GM18498 (cell line): Measurements from ENCODE around the gene ZNF608.

Experiments used
- ATAC-seq: cut with Tn5 transposase; IDR thresholded peaks from one replicate; pipeline ENCODE4 v1.9.1; 2021; ENCODE audit warnings: mild to moderate bottlenecking, moderate library complexity; ENCODE audit not compliant: unreplicated experiment

ZNF608 gene

DNA sequence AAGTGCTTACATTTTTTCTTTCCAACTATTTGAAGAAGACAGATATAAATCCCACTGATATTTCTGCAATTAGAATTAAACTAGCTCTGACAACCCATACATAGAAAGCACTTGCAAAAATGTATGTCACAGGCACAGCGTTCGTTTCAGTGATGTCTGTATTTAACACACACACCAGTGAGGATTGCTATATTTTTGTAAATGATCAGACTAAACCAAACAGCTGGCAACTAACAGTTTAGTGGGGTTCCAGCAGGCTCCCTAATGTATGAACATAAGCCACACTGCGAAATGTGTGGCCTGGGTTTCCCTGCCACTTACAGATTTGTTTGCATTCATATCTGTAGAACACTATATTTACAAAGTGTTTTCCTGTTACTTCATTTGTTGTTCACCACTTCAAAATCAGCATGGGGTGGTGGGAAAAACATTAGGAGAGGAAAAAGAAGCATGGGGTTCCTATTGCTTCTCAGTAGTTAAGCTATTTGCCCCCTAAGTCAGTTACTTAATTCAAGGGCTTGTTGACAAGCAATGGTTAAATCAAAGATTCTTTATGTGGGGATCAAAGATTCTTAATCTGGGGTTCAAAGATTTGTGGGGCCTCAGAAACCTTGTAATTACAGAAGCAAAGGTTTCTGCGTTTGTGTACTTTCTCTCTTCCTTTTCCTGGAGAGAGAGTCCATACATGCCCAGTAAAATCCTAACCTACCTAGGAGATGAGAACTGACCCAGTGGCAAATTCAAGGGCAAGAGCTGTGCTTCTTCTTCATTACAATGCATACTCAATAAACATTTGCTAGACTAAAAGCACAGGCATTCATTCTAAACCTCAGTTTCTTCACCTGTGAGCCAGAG lies 27.1 kb downstream of the ZNF608 start:
- no peak for ATAC-seq

DNA sequence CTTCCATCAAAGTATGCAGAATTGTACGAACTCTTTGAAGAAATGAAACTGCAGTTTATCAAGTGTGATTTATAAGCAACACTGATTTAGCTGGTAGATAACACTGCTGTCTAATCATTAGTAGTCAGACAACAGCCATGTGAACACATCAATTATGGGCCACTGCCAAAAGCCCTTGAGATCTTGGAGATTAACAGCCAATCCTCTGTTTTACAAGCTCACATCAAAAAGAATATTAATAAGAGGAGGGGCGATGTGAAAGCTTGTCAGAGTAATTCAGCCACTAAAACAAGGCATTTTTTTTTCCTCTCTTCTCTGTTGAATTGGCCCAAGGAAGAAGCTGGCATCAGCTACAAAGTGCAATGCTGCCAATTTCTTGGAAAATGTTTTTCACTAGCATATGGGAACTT lies 28.1 kb downstream of the ZNF608 start:
- ATAC-seq: no peak

DNA sequence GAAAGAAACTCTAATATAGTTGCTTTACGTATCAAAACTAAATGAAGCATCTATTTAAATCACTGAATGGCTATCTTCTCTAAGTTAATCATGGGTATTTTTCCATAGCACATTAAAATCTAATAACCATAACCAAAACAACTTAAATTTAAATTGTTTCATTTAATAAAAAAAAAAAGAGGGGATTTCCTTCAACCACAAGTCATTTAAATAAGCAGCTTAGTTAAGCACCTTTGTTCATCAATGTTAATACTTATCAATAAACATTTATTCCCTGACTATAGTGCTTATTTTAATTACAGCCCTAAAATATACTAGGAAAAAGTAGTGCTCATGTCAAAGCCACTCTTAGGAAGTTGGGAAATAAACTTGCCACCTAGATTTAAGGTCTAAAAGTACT lies 30.3 kb downstream of the ZNF608 start:
- no peak for ATAC-seq

DNA sequence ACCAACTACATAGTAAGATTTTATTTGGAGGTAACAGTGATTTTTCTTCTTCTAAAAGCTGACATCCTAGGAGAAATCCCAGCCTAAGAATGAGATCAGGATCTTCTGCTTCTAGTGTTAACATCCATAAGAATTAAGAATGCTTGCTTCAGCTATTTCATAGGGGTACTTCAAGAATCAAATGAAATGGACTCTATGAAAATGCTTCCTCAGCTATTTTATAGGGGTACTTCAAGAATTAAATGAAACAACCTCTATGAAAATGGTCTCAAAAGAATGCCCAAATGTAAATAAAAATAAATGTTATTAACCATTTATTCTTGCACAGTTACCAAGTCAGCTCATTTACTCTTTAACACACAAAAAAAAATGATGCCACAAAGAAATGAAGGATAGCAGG lies 31.5 kb downstream of the ZNF608 start:
- ATAC-seq: no peak

DNA sequence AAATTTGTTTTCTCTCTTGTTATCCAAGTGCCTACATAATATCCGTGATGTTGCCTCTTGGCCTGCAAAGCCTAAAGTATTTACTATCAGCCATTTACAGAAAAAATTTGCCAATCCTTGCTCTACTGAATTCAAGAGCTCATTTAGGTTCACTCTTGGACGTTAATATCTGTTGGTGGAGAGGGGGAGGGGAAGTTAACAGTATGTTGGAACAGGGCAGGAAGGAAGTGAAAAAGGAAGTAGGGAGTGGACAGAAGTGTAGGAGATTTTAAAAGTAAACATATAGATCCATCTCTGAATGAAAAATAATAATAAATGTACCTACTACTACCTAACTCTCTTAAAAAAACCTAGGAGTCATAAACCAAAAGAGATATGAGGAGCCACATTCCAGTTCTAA lies 32.8 kb downstream of the ZNF608 start:
- ATAC-seq: no peak

DNA sequence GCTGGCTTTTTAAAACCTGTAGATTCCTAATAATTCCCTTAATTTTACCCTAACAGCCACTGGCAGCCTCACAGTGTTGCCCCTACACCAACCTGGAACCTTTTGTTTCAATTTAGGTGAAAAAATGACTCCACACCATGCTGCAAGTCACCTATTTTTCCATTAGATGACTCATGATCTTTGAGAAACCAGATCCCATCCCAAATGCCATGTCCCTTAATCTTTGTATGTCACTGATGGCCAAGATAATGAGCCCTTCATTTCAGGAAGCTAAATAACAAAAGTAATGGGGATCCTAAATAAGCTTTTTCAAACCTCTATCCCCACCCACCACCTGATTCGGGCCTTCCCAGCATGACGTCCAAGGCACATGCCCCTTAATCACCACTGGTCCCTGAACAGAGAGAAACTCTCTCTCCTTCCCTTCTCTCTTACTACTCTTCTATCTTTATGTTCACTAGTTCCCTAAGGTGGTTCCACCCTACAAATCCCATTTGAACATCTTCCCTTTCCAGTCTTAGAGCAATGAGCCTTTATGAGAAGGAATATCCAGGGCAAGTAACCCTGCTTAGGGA lies 33.6 kb downstream of the ZNF608 start:
- ATAC-seq: no peak

DNA sequence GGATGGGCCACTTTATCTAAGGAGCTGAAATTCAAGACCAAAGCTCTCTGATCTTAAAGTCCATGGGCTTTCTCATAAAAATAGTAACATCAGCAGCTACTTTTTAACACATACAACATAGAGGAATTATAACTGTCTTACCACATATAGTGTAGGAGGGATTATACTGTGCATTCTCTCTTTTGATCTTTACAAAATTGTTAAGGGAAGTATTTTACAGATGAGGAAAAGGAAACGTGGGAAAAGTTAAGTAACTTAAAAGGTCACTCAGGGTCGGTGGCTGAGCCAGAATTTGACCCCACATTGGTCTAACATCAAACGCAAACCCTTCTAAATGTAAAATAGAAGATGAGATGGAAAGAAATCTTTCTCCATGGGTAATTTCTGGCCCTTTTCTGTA lies 38.4 kb downstream of the ZNF608 start:
- no peak for ATAC-seq

DNA sequence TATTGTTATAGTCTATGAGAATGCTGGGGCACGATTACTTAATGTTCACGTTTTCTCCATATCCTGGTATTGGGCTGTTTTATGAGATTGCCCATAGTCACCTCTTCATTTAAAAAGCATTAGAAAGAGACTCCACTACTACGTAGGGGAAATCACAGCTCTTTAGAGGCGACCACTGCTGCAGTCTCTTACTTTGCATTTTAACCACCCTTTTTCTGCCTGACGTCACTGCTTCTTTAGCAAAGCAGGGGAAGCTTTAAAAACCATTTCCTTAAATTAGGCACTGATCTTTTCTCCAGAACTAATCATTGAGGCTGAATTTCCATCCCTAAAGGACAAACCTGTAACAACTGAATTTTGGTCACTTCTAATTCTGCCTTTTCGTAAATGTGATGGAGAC lies 38.9 kb downstream of the ZNF608 start:
- peak; percentile 29 for ATAC-seq

DNA sequence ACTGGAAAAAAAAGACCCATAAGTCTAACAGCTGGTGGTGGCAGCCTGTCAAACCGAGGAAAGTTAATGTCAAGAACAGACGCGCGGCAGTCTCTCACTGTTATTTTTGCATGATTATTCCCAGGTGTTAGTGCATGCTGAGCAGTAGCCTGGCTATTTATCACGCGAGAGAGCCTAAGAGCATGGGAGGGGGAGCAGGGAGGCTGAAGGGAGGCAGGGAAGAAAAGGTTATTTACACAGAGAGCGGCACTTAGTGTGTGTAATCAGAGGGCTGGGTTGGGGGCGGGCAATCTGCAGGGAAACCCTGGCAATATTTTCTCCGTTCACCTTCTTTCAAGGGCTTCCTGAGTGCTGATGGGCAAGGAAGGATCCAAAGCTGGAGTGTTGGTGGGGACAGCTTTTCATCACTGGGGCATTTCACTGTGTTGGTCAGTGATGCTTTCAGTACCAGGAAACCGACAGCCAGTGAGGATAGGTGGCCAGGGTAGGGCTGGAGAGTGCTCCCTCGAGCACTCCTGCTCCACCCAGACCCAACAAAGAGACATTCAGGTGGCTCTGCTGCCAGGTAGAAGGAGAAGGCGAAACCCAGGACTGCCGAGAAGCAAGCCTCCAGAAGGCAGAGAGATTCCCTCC lies 39.6 kb downstream of the ZNF608 start:
- ATAC-seq: no peak

DNA sequence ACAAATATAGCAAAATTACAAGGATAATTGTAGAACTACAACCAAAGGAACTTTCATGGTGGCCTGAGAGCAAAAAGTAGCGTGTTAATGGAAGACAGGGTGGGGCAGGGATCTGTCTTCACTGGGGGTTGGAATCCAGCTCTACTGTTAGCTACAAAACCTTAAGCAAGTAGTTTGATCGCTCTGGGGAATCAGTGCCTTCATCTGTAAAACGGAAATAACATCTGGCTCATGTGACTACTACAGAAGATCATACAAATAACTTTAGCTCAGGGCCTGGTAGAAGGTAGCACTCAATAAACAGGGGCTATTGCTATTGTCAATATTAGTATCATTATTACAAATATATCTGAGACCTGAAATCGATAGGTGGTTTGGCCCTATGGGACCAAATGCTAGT lies 40.4 kb downstream of the ZNF608 start:
- ATAC-seq: no peak

DNA sequence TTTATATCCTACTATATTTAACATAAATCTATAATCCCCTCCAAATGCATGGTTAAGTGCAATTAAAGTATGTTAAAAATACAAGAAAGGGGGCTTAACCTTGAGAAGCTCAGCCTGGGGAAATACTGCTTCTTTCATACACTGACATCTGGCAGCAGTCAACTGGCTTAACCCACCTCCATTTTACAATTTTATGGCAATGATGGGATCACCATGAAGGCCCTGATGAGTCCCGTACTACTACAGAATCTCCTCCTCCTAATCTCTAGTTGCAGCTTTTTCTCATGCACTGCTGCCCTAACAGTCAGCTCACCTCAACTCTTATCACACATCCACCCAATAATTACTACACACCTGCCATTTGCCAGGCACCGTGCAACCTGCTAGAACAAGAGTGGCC lies 40.9 kb downstream of the ZNF608 start:
- no peak for ATAC-seq

DNA sequence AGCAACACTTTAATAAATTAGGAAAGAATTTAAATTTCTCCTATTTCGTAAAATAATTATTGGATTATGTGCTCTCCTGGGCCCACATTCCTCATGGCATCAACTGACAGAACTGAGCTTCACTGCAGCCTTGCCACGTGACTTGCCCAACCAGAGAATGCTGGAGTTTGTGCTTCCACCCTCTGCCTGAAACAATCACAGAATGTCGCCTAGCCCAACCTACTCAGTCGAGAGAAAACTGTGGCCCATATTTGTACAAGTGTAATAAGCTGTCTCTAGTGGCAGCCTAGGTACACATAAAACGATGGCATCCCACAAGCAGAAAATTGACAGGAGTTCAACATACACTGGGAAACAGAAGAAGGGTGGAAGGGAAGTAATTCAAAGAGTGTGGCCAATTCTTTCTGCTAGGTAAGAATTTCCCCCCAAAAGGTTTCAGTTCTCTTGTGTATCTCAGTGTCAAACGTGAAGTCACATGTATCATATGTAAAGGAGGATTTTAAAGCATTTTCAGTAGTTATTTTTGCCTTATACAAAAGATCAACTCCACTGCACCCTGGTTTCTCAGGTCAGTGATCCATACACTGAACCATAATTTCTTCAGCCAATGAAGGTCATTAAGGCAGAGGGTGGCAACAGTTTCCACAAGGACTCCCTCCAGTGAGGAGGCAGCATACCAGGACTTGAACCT lies 41.7 kb downstream of the ZNF608 start:
- ATAC-seq: peak; percentile 76

DNA sequence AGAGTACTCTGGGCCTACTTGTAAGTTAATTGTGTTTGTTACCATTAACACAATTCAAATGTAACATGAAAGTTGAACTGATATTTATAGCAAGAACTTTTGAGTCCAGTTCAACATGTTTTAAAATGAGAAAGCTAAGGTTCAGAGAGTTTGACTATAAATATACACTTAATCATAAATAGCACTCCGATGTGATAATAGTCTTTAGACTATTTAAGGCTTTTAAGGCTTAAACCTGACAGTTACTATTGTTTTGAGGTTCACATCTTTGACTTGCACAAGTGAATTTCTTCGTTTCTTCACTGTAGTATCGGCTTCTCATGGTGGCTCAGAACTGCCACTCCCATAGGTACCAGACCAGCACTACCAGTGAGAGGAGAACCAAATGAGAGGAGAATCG lies 42.4 kb downstream of the ZNF608 start:
- ATAC-seq: no peak

DNA sequence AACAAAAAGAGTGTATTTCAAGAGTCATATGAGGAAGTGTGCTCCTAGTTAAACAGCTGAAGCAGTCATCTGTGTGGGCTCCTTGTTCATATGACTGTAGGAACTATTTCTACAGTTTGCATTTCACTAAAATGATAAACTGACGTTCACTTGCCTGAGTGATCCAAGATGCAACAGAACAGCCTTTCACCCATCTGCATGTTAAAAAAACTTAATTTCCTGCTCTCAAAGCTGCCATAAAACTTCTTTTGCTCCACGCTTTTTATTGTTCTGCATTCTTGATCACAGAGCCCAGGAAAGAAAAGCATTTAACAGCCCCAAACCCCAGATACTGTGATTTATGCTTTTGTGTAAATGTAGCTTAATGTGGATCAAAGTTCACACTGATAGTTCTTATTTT lies 43.9 kb downstream of the ZNF608 start:
- ATAC-seq: peak; percentile 26

DNA sequence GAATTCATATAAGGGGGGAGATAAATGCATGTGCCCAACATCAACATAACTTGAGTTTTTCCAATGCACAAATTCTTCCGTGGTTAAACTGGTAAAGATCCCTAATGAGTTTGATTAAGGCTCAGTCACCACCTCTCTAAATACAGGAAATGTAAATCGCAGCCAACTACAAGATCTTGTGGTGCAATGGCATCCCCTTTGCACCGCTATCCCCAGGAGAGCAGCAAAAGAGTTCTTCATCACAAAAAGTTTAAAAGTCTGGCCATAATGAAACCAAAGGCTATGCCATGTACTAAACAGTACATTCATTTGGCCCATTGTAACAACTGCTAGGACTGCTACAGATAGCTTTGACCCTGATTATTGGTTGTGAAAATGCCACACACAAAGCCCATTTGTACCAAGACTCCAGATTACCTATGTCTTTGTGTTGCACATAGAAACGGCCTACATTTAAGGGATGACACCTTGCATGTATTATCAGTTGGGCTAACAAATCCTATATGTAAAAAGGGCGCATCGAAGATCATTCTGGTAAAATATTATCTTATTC lies 44.5 kb downstream of the ZNF608 start:
- ATAC-seq: no peak

DNA sequence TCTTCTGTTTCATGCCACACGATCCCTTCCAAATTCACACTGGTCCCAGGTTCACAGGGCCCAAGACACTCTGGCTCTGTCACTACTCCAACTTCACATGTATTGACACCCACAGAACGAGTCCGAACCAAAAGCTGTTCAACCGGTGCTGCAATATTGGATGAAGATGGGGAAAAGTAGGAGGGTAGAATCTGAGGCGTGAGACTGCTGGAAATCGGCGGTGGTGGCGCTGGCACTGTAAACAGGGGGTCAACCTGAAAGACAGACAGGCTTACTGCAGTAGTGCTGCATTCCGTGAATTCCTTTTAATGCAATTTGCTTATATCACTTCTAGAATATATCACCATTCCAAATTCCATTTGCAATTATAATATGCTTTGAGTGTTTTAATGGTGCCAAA lies 45.4 kb downstream of the ZNF608 start:
- no peak for ATAC-seq

DNA sequence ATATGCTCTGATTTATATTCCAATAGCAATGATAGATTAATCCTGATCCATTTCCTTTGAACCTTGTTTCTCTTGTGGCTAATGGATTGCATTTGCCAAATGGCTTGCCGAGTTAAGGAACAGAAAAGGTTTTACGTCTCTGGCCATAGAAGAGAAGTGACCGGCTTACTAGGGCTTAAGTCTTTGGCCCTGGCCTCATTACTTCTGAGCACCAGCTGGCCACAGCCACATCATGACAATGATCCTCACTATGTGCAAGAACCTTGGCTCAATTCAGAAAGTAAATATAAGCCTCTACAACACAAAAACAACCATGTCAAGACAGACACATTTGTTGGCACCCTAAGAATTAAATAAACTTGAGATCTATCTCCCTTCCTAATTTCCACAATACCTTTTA lies 46.1 kb downstream of the ZNF608 start:
- ATAC-seq: no peak

DNA sequence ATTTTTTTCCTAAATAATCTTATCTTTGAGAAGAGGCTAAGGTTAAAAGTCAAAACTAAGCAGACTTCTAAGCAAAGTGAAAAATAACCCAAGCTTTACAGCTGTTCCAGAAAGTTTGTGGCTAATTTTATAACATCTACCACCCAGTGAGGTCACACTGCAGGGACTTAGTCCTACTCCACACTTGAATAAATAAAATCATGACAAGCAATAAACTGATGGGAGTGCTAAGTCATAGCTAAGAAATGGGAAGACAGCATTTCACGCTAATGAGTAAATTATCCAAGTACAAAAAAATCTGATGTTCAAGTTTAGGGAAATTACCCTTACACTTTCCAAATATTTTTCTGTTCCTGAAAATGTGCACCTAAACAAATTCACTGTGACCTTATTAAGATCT lies 47.7 kb downstream of the ZNF608 start:
- ATAC-seq: no peak

DNA sequence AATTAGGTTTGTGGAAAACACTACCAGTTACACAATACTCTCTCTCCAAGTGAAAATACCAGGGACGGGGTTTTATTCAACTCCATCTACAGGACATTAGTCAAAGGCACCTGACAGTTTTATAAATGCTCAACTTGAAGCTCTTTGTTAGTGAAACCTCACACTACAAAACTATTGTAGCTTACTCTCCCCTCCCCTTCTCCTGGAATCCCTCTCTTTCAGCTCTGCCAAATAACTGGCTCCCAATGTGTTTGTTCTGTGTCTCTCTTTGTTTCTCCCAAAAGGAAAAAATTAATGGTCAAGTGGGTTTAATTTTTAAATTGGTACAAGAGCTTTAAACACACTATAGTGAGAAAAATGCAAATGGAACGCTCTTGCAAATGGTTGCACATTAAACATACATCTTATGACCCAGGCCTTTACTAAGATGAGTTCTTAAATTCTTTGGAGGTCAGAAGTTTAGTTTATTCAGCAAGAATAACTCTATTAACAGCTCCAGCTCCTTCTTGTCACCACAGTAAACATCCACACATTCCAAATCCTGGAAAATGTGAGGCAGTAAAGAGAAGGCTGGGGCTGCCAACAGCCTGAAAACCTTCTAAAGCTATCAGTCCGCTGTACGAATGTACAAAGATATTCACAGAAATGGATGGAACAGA lies 48.4 kb downstream of the ZNF608 start:
- no peak for ATAC-seq

DNA sequence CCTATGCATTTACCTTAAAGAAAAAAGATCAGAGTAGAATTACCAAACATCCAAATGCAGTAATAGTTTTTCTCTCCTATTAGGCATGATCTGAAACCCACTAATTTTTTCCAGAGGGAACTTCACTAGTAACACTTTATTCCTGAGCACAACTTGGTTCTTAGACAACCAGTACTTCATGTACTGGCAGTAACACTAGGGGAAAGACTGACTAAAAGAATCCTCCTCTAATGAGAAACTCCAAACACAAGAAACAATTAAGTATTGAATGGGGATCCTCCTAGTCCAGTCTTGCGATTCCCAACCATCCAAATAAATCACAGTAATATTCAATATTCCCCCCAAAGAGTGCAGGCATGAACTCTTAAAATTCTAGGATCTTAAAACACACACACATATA lies 48.9 kb downstream of the ZNF608 start:
- ATAC-seq: no peak

DNA sequence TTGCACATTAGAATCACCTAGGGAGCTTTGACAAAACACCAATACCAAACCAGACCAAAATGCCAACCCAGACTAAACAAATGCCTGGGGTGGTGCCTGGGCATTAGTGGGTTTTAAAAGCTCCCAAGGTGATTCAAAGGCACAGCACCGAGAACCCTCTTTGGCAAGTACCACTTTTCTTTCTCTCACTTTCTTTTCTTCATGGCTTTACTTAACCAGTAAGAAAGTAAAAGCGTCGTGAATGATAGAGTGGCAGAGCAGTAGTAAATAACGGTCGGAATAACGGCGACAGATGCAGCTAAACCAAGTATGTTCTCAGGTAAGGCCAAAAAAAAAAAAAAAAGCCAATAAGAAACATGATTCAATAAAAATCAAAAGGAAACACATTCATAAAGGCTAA lies 49.5 kb downstream of the ZNF608 start:
- ATAC-seq: no peak
